HL-60 (cell line): ENCODE results near the gene SHROOM4.

Source experiments
- DNase-seq, 2 experiments: peaks; one replicate each; pipeline ENCODE4 v3.0.0-alpha.2; 2010 to 2020; ENCODE audit warnings: low read depth in 1 of 2, low spot score in 1 of 2
- H3K27ac ChIP-seq: fragments of 250-450 bp; sonication (Bioruptor Pico); replicated peaks from 2 replicates; pipeline ENCODE4 v1.5.1; 2020; ENCODE audit warnings: mild to moderate bottlenecking, moderate library complexity
- H3K27me3 ChIP-seq: fragments of 250-450 bp; sonication (Bioruptor Pico); 2 replicates; pipeline ENCODE4 v1.5.1; 2021; ENCODE audit warnings: mild to moderate bottlenecking, moderate library complexity; ENCODE audit not compliant: insufficient read depth, poor library complexity, severe bottlenecking
- H3K4me3 ChIP-seq: replicated peaks from 2 replicates; pipeline ENCODE4 v1.5.1; 2011; ENCODE audit warnings: mild to moderate bottlenecking, control low read depth, low read length; ENCODE audit not compliant: insufficient read depth
- CTCF ChIP-seq: IDR thresholded peaks from one replicate; pipeline ENCODE4 v1.5.1; 2011; ENCODE audit warnings: low read length, control low read depth, inconsistent platforms; ENCODE audit not compliant: insufficient read depth
- GABPA ChIP-seq: IDR thresholded peaks from 2 replicates; pipeline ENCODE4 v1.6.1; 2012; ENCODE audit warnings: low read depth
- POLR2AphosphoS5 ChIP-seq: IDR thresholded peaks from 2 replicates; pipeline ENCODE4 v1.6.1; 2012; ENCODE audit warnings: low read depth
- REST ChIP-seq: IDR thresholded peaks from 2 replicates; pipeline ENCODE4 v1.6.1; 2012; ENCODE audit warnings: low read depth; ENCODE audit not compliant: insufficient replicate concordance
- SPI1 ChIP-seq: IDR thresholded peaks from 2 replicates; pipeline ENCODE4 v1.6.1; 2012; ENCODE audit warnings: low read depth, mild to moderate bottlenecking, borderline replicate concordance

The SHROOM4 gene

GRCh38 chrX:50726296-50726695 is 87.7 kb downstream of the SHROOM4 start:
- H3K27me3 ChIP-seq = no peaks in the 10 kb centered on the region
- H3K4me3 ChIP-seq = no peak overlapping the region
- DNase-seq = no peak
- TF ChIP-seq CTCF (no peak), GABPA (no peak), POLR2AphosphoS5 (no peak), SPI1 (no peak)
- H3K27ac ChIP-seq = no peak overlapping the region

- no peak overlapping the region for H3K4me3 ChIP-seq
- H3K27ac ChIP-seq = no peak overlapping the region
- TF ChIP-seq SPI1 (no peak), POLR2AphosphoS5 (no peak), CTCF (no peak), REST (no peak), GABPA (no peak)
- H3K27me3 ChIP-seq = no peaks in the 10 kb centered on the region
- no peak for DNase-seq
Measured at GRCh38 chrX:50725310-50725709, 88.7 kb downstream of the SHROOM4 start.

GRCh38 chrX:50723006-50723405 is 91.0 kb downstream of the SHROOM4 start:
- no peak for TF ChIP-seq SPI1
- TF ChIP-seq GABPA = no peak
- no peak for TF ChIP-seq REST
- no peak for TF ChIP-seq POLR2AphosphoS5
- no peak for TF ChIP-seq CTCF
- no peak for DNase-seq
- H3K27ac ChIP-seq = no peak overlapping the region
- H3K4me3 ChIP-seq = no peak overlapping the region
- H3K27me3 ChIP-seq = no peaks in the 10 kb centered on the region

- TF ChIP-seq CTCF (no peak), GABPA (no peak), SPI1 (no peak), REST (no peak), POLR2AphosphoS5 (no peak)
Measured at GRCh38 chrX:50721764-50722521, 92.1 kb downstream of the SHROOM4 start.

More at GRCh38 chrX:50721764-50722521, 92.1 kb downstream of the SHROOM4 start:
- no peak for DNase-seq
- Histone ChIP-seq H3K27ac (no peak overlapping the region), H3K27me3 (no peaks in the 10 kb centered on the region), H3K4me3 (no peak overlapping the region)
